Measurements from ENCODE around the gene ZFP14. TPM values are rescaled to one million over a fixed set of nuclear protein-coding genes. Genes with fewer than 3 reads are reported as not detected.

ZFP14 gene
- total RNA-seq, 1 experiment from 2014 or later, result 3.5 TPM

DNA sequence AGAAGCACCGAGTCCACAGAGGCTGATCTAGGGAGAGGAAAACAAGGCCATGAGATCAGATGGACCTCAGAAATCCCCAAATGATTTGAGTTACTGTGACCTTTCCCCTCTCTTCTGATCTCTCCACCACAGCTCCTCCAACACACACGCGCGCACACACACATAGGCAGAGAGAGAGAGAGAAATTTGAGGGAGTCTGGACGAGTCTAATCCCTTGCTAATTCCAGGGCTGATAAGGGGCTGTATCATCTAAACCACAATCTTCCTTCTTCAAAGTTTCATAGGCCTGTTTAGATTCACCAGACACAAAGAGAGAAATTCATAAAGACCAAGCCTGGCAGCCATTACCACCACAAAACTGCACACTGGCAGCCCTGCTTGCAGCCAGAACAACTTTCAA lies 30.8 kb upstream of the ZFP14 start:
- BruUV-seq (replicated peaks), result no TSS peak
- H3K9me3 ChIP-seq, result 0 out of 2 replicates have a peak, but pooled peaks cover 8% of the 10 kb centered on the region
- CTCF ChIA-PET, result no interaction called here

DNA sequence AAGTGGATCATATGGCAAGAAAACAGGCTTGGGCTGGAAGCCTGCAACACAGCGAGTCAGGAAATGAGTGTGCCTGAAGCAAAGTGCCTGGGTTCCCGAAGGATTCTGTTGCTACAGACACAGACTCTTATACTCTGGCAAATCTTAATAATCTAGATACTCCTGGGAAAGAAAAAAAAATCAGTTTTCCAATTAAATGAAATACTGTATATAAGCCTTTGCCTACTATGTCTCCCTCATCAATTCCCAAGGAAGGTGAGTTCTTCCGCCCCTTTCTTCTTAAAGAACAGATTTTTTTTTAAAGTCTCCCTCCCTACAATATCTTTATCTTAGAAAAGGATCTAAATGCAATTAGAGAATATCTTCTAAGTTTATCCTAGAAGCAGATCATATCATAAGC lies 29.1 kb upstream of the ZFP14 start:
- BruUV-seq (replicated peaks), result no TSS peak
- POLR2A ChIA-PET, result no interaction called here

More for the DNA sequence above, 30.8 kb upstream of the ZFP14 start:
- no peaks in the 10 kb centered on the region; the same call in 1 of the 2 replicates for H3K36me3 ChIP-seq (ENCODE audit: control insufficient read depth, insufficient read depth, low read length)
- Mint-ChIP-seq H3K27ac (ENCODE audit: unreplicated experiment) (no peak overlapping the region), H3K27me3 (ENCODE audit: insufficient read depth, unreplicated experiment) (no peaks in the 10 kb centered on the region), H3K9me3 (ENCODE audit: unreplicated experiment) (peaks cover 38% of the 10 kb centered on the region), H3K36me3 (ENCODE audit: insufficient read depth, unreplicated experiment) (peaks cover 17% of the 10 kb centered on the region), H3K4me3 (ENCODE audit: unreplicated experiment) (no peak overlapping the region), H3K4me1 (ENCODE audit: low read depth, unreplicated experiment) (no peaks in the 10 kb centered on the region)
- intact Hi-C loops (cut with micrococcal nuclease; ENCODE audit: unreplicated experiment), result no loop called here
- TF ChIP-seq, protein P1, sequence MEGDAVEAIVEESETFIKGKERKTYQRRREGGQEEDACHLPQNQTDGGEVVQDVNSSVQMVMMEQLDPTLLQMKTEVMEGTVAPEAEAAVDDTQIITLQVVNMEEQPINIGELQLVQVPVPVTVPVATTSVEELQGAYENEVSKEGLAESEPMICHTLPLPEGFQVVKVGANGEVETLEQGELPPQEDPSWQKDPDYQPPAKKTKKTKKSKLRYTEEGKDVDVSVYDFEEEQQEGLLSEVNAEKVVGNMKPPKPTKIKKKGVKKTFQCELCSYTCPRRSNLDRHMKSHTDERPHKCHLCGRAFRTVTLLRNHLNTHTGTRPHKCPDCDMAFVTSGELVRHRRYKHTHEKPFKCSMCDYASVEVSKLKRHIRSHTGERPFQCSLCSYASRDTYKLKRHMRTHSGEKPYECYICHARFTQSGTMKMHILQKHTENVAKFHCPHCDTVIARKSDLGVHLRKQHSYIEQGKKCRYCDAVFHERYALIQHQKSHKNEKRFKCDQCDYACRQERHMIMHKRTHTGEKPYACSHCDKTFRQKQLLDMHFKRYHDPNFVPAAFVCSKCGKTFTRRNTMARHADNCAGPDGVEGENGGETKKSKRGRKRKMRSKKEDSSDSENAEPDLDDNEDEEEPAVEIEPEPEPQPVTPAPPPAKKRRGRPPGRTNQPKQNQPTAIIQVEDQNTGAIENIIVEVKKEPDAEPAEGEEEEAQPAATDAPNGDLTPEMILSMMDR (IDR thresholded peaks at IDR 0.05; ENCODE audit: insufficient read depth in 1 of 2, low read depth in 1 of 2, low read length in 1 of 2, severe bottlenecking in 1 of 2, unreplicated experiment in 1 of 2), result no peak
- H3K4me3 ChIP-seq (ENCODE audit: low read depth, low read length), result no peak overlapping the region
- no peak for DNase-seq
- POLR2A ChIA-PET, result no interaction called here
- H3K27me3 ChIP-seq (replicated peaks; ENCODE audit: control insufficient read depth, insufficient read depth, low read length), result no peaks in the 10 kb centered on the region
- no peaks in the 10 kb centered on the region for H3K4me1 ChIP-seq

DNA sequence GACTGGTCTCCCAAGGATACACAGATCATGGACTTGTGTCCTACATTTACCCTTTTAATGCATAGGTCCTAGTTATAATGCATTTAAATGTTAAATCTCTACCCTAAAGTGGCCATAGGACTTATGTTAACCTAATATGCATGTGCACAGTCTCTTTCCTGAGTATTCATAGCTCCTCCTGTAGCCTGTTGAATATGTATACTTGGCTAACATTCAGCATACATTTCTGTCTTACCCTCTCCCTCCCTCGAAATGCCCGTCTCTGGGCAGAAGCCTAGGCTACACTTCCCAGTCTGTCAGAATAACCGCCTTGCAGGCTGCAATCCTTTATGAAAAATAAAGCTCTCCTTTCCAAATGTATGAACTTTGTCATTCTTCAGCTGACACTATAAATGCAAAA lies 25.5 kb upstream of the ZFP14 start:
- ChIA-PET CTCF (no interaction called here), POLR2A (no interaction called here)
- no peak overlapping the region for H3K27ac Mint-ChIP-seq (ENCODE audit: unreplicated experiment)
- no peak overlapping the region for H3K4me3 Mint-ChIP-seq (ENCODE audit: unreplicated experiment)
- Histone ChIP-seq H3K4me1 (no peaks in the 10 kb centered on the region), H3K36me3 (ENCODE audit: control insufficient read depth, insufficient read depth, low read length) (no peaks in the 10 kb centered on the region; the same call in 1 of the 2 replicates), H3K27me3 (replicated peaks; ENCODE audit: control insufficient read depth, insufficient read depth, low read length) (no peaks in the 10 kb centered on the region), H3K9me3 (0 out of 2 replicates have a peak, but pooled peaks cover 4% of the 10 kb centered on the region), H3K4me3 (ENCODE audit: low read depth, low read length) (no peak overlapping the region)
- TF ChIP-seq, protein P1 (IDR thresholded peaks at IDR 0.05; ENCODE audit: insufficient read depth in 1 of 2, low read depth in 1 of 2, low read length in 1 of 2, severe bottlenecking in 1 of 2, unreplicated experiment in 1 of 2), result no peak
- no peaks in the 10 kb centered on the region for H3K4me1 Mint-ChIP-seq (ENCODE audit: low read depth, unreplicated experiment)
- DNase-seq, result no peak
- peaks cover 39% of the 10 kb centered on the region for H3K36me3 Mint-ChIP-seq (ENCODE audit: insufficient read depth, unreplicated experiment)
- H3K27me3 Mint-ChIP-seq (ENCODE audit: insufficient read depth, unreplicated experiment), result no peaks in the 10 kb centered on the region
- H3K9me3 Mint-ChIP-seq (ENCODE audit: unreplicated experiment), result peaks cover 52% of the 10 kb centered on the region
- intact Hi-C loops (cut with micrococcal nuclease; ENCODE audit: unreplicated experiment), result no loop called here
- no TSS peak for BruUV-seq (replicated peaks)

More for the DNA sequence above, 29.1 kb upstream of the ZFP14 start:
- peaks cover 45% of the 10 kb centered on the region for H3K9me3 Mint-ChIP-seq (ENCODE audit: unreplicated experiment)
- Histone ChIP-seq H3K9me3 (0 out of 2 replicates have a peak, but pooled peaks cover 4% of the 10 kb centered on the region), H3K4me3 (ENCODE audit: low read depth, low read length) (no peak overlapping the region), H3K27me3 (replicated peaks; ENCODE audit: control insufficient read depth, insufficient read depth, low read length) (no peaks in the 10 kb centered on the region), H3K4me1 (no peaks in the 10 kb centered on the region), H3K36me3 (ENCODE audit: control insufficient read depth, insufficient read depth, low read length) (no peaks in the 10 kb centered on the region; the same call in 1 of the 2 replicates)
- no peak overlapping the region for H3K27ac Mint-ChIP-seq (ENCODE audit: unreplicated experiment)
- DNase-seq, result no peak
- CTCF ChIA-PET, result no interaction called here
- no peaks in the 10 kb centered on the region for H3K27me3 Mint-ChIP-seq (ENCODE audit: insufficient read depth, unreplicated experiment)
- no peaks in the 10 kb centered on the region for H3K4me1 Mint-ChIP-seq (ENCODE audit: low read depth, unreplicated experiment)
- H3K36me3 Mint-ChIP-seq (ENCODE audit: insufficient read depth, unreplicated experiment), result peaks cover 22% of the 10 kb centered on the region
- intact Hi-C loops (cut with micrococcal nuclease; ENCODE audit: unreplicated experiment), result no loop called here
- H3K4me3 Mint-ChIP-seq (ENCODE audit: unreplicated experiment), result no peak overlapping the region
- TF ChIP-seq, protein P1 (IDR thresholded peaks at IDR 0.05; ENCODE audit: insufficient read depth in 1 of 2, low read depth in 1 of 2, low read length in 1 of 2, severe bottlenecking in 1 of 2, unreplicated experiment in 1 of 2), result no peak
